ENCODE data around the gene CD46. TPM values are rescaled to one million over a fixed set of nuclear protein-coding genes. Genes with fewer than 3 reads are reported as not detected.

Gene CD46
- total RNA-seq, 1 donor from 2014 or later, result 116 TPM

DNA sequence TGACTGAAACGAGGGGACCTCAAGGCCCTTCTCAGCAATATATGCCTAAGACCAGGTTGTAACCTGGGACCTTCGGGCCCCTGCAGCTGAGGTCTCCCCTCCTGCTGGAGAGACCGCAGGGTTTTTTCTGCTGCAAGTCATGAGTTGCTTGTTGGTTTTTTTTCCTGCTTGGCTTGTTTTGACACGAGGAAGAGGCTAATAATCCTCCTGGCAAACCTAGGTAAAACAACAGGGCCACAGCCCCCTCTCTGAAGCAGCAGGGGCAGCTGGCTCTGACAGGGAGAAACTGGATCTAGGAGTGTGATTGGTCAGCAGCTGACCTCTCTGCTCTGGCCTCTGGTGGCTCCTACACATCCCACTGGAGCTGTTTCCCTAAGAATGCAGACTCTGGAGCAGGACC lies 90.0 kb downstream of the CD46 start:
- Mint-ChIP-seq H3K4me3 (ENCODE audit: unreplicated experiment) (no peak overlapping the region), H3K27ac (ENCODE audit: unreplicated experiment) (no peak overlapping the region), H3K9me3 (ENCODE audit: unreplicated experiment) (no peaks in the 10 kb centered on the region), H3K4me1 (ENCODE audit: unreplicated experiment) (peaks cover 29% of the 10 kb centered on the region), H3K36me3 (ENCODE audit: low read depth, unreplicated experiment) (peaks cover 39% of the 10 kb centered on the region), H3K27me3 (ENCODE audit: unreplicated experiment) (peaks cover 2% of the 10 kb centered on the region)
- DNase-seq (ENCODE audit: low spot score), result no peak
- TF ChIP-seq, protein P1, sequence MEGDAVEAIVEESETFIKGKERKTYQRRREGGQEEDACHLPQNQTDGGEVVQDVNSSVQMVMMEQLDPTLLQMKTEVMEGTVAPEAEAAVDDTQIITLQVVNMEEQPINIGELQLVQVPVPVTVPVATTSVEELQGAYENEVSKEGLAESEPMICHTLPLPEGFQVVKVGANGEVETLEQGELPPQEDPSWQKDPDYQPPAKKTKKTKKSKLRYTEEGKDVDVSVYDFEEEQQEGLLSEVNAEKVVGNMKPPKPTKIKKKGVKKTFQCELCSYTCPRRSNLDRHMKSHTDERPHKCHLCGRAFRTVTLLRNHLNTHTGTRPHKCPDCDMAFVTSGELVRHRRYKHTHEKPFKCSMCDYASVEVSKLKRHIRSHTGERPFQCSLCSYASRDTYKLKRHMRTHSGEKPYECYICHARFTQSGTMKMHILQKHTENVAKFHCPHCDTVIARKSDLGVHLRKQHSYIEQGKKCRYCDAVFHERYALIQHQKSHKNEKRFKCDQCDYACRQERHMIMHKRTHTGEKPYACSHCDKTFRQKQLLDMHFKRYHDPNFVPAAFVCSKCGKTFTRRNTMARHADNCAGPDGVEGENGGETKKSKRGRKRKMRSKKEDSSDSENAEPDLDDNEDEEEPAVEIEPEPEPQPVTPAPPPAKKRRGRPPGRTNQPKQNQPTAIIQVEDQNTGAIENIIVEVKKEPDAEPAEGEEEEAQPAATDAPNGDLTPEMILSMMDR (IDR thresholded peaks at IDR 0.05; ENCODE audit: unreplicated experiment), result no peak

DNA sequence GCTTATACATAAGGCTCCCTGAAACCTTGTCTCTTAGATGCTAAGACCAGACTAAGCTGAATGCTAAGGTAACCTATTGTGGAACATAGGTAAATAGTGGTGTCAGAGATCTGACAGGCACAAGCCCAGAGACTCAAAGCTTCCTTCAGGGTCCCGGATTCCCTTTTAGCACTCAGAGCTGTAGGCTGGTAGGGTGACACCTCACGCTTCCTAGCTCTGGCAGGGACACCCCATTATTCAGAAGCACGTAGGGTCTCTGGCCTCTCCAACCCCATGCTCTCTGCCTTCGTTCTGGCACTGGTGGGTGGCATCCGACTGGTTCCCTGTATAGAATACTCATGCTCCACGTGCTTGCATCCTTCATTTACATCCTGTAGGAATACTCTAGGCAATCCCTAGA lies 90.7 kb downstream of the CD46 start:
- H3K4me3 Mint-ChIP-seq (ENCODE audit: unreplicated experiment), result no peak overlapping the region
- H3K4me1 Mint-ChIP-seq (ENCODE audit: unreplicated experiment), result peaks cover 24% of the 10 kb centered on the region
- peaks cover 33% of the 10 kb centered on the region for H3K36me3 Mint-ChIP-seq (ENCODE audit: low read depth, unreplicated experiment)
- H3K27ac Mint-ChIP-seq (ENCODE audit: unreplicated experiment), result no peak overlapping the region
- no peaks in the 10 kb centered on the region for H3K9me3 Mint-ChIP-seq (ENCODE audit: unreplicated experiment)
- TF ChIP-seq, protein P1 (IDR thresholded peaks at IDR 0.05; ENCODE audit: unreplicated experiment), result no peak
- DNase-seq (ENCODE audit: low spot score), result no peak
- H3K27me3 Mint-ChIP-seq (ENCODE audit: unreplicated experiment), result peaks cover 2% of the 10 kb centered on the region

DNA sequence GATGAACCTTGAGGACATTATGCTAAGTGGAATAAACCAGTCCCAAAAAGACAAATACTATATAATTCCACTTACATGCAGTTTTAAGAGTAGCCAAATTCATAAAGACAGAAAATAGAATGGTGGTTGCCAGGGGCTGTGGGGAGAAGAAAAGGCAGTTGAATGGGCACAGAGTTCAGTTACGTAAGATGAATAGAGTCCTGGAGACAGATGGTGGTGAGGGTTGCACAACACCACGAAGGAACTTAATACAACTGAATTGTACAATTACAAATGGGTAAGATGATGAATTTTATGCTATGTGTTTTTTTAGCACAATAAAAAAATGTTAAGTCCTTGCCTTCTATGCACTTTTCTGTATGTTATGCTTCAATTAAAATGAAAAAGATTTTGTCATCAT lies 92.5 kb downstream of the CD46 start:
- DNase-seq (ENCODE audit: low spot score), result no peak
- H3K9me3 Mint-ChIP-seq (ENCODE audit: unreplicated experiment), result no peaks in the 10 kb centered on the region
- H3K36me3 Mint-ChIP-seq (ENCODE audit: low read depth, unreplicated experiment), result peaks cover 27% of the 10 kb centered on the region
- TF ChIP-seq, protein P1 (IDR thresholded peaks at IDR 0.05; ENCODE audit: unreplicated experiment), result no peak
- peak overlapping the region; percentile 16 for H3K4me3 Mint-ChIP-seq (ENCODE audit: unreplicated experiment)
- H3K4me1 Mint-ChIP-seq (ENCODE audit: unreplicated experiment), result peaks cover 23% of the 10 kb centered on the region
- peaks cover 2% of the 10 kb centered on the region for H3K27me3 Mint-ChIP-seq (ENCODE audit: unreplicated experiment)
- no peak overlapping the region for H3K27ac Mint-ChIP-seq (ENCODE audit: unreplicated experiment)

Other genes with a start within 250 kb of the CD46 start
- gene CR1L, start 106.9 kb upstream of the CD46 start, total RNA-seq (ENCODE audit: unreplicated experiment), result 48.0 TPM
- gene CD34, start 159.1 kb downstream of the CD46 start, total RNA-seq (ENCODE audit: unreplicated experiment), result 277 TPM

All from endothelial cell (in vitro differentiated cells).